Left colon (tissue), 2 donors: ENCODE results near the gene ADAM20. TPM values are rescaled to one million over a fixed set of nuclear protein-coding genes. Genes with fewer than 3 reads are reported as not detected.
"Not testable (repeated sequence)": the region's sequence is repeated elsewhere in the genome, so short reads cannot be mapped to it uniquely, and the experiment has no call there.

Experiments
- ATAC-seq: fragments of 200-7000 bp; cut with Tn5 transposase; one replicate; pipeline ENCODE4 v1.9.1; 2020; ENCODE audit warnings: mild to moderate bottlenecking, moderate library complexity
- DNase-seq, 2 donors: peaks; one replicate each; pipeline ENCODE4 v3.0.0-alpha.2; 2020
- intact Hi-C, 2 donors: fragments of 100-400 bp; cut with DNase I in 1 of 2; cut with micrococcal nuclease in 1 of 2; formaldehyde crosslinking; loops; one replicate each; pipeline versions ENCODE4 v1.11.2 to v1.14.0; 2022; cut with DNase I, micrococcal nuclease
- total RNA-seq, 2 donors: library from RNA; stranded (reverse); fragmentation: NEBNext Ultra II Directional; extraction: Animal tissue kit (Norgen Biotek cat#: 25700); gene quantifications; one replicate each; pipeline ENCODE4 v1.2.1, GENCODE V29; 2021
- donor health status: DM: no; HTN: no; CAD: no.
- donor health status: DM: yes; HTN: yes; CAD: no.

The ADAM20 gene
- total RNA-seq, 2 donors from 2014 or later, result 0.31 to 0.34 TPM

DNA sequence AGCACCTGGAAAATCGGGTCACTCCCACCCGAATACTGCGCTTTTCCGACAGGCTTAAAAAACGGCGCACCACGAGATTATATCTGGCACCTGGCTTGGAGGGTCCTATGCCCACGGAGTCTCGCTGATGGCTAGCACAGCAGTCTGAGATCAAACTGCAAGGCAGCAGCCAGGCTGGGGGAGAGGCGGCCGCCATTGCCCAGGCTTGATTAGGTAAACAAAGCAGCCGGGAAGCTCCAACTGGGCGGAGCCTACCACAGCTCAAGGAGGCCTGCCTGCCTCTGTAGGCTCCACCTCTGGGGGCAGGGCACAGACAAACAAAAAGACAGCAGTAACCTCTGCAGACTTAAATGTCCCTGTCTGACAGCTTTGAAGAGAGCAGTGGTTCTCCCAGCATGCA, 59.3 kb downstream of the ADAM20 start:
- ATAC-seq, intact Hi-C loops, DNase-seq: not testable (repeated sequence)

DNA sequence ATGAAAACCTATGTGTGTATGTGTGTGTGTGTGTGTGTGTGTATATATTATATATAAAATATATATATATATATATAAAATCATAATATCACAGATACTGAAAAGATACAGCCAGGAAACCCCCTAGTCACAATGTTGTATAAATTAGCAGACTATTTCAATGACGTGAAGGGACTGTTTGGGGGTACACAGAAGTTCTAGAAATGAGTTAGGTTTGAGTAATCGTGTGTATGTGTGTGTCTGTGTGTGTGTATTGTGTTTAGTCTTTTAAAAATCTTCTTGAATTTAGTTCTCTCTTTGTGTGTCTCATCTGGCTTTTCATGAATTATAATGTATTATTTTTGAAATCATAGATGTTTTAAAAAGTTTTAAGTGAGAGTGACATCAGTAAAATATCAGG, 61.0 kb downstream of the ADAM20 start:
- intact Hi-C loops, result no loop called here
- ATAC-seq (no peak), DNase-seq (no peak)

Other genes starting within 250 kb of the ADAM20 start
- gene COX16, start 175.3 kb downstream of the ADAM20 start, total RNA-seq, result 10 to 100 TPM; 35.5 to 39.9 TPM
- gene SYNJ2BP, start 117.9 kb downstream of the ADAM20 start, total RNA-seq, result 10 to 100 TPM; 50.1 to 57.0 TPM
- not detected for gene ADAM21, start 82.8 kb downstream of the ADAM20 start, total RNA-seq
- gene MED6, start 65.7 kb upstream of the ADAM20 start, total RNA-seq, result 10 to 100 TPM; 19.9 to 21.1 TPM
- gene TTC9, start 106.9 kb upstream of the ADAM20 start, total RNA-seq, result under 1 TPM; 0.34 to 0.73 TPM